Activated T-cell treated with anti-CD3 and anti-CD28 coated beads, Interleukin-2, amount 50 U/mL, for 4 hours (primary cell): ENCODE data around the gene FKBP5. TPM values are rescaled to one million over a fixed set of nuclear protein-coding genes. Genes with fewer than 3 reads are reported as not detected.
"Not testable (repeated sequence)": the region's sequence is repeated elsewhere in the genome, so short reads cannot be mapped to it uniquely, and the experiment has no call there.

Experiments used
- ATAC-seq, 2 donors: fragments of 200-7000 bp; cut with Tn5 transposase; one replicate each; pipeline ENCODE4 v1.10.0; 2021
- DNase-seq: peaks from one replicate; pipeline ENCODE4 v3.0.0-alpha.2; 2020
- H3K27me3 Mint-ChIP-seq: one replicate; pipeline ENCODE4 v1.8.0; 2021; ENCODE audit warnings: low read depth, mixed read lengths
- H3K36me3 Mint-ChIP-seq: one replicate; pipeline ENCODE4 v1.8.0; 2022; ENCODE audit warnings: mixed read lengths; ENCODE audit not compliant: insufficient read depth
- H3K4me1 Mint-ChIP-seq: one replicate; pipeline ENCODE4 v1.8.0; 2021; ENCODE audit warnings: low read depth, mixed read lengths
- H3K4me3 Mint-ChIP-seq: one replicate; pipeline ENCODE4 v1.8.0; 2021; ENCODE audit warnings: mild to moderate bottlenecking, moderate library complexity, mixed read lengths
- H3K9me3 Mint-ChIP-seq: one replicate; pipeline ENCODE4 v1.8.0; 2021; ENCODE audit warnings: mixed read lengths
- total RNA-seq, 3 donors: library from RNA; stranded (reverse); gene quantifications; one replicate each; pipeline ENCODE4 v1.2.1, GENCODE V29; 2021

Gene FKBP5
- total RNA-seq, 3 donors from 2014 or later = 46.5 to 62.3 (median 59.9) TPM

DNA sequence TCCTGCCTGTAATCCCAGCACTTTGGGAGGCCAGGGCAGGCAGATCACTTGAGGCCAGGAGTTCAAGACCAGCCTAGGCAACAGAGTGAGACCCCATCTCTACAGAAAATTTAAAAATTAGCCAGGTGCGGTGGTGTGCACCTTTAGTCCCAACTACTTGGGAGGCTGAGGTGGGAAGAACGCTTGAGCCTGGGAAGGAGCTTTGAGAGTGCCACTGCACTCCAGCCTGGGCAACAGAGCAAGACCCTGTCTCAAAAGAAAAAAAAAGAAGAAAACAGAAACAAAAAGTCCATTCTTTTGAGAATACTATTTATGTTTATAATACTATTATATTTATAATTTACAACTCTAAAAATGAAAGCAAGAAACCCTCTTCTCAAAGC is 15.4 kb downstream of the FKBP5 start:
- not testable (repeated sequence) for DNase-seq, H3K36me3 Mint-ChIP-seq, ATAC-seq, H3K27me3 Mint-ChIP-seq, H3K4me3 Mint-ChIP-seq, H3K9me3 Mint-ChIP-seq
- H3K4me1 Mint-ChIP-seq = peaks cover 80% of the 10 kb centered on the region

DNA sequence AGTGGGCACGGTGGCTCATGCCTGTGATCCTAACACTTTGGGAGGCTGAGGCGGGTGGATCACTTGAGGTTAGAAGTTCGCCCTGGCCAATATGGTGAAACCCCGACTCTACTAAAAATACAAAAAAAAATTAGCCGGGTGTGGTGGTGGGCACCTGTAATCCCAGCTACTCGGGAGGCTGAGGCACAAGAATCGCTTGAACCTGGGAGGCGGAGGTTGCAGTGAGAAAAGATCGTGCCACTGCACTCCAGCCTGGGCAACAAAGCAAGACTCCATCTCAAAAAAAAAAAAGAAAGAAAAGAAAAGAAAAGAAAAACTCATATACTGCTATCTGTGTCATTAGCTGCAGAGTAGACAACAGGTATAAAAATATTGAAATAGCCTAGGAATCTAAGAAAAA is 18.3 kb downstream of the FKBP5 start:
- not testable (repeated sequence) for H3K36me3 Mint-ChIP-seq, H3K27me3 Mint-ChIP-seq, H3K4me3 Mint-ChIP-seq, ATAC-seq, H3K9me3 Mint-ChIP-seq, DNase-seq
- peaks cover 66% of the 10 kb centered on the region for H3K4me1 Mint-ChIP-seq

GRCh38 chr6:35669451-35670045 is 19.2 kb downstream of the FKBP5 start:
- Mint-ChIP-seq H3K9me3 (no peaks in the 10 kb centered on the region), H3K27me3 (no peaks in the 10 kb centered on the region), H3K36me3 (no peaks in the 10 kb centered on the region), H3K4me3 (peak overlapping the region; percentile 70), H3K4me1 (peaks cover 57% of the 10 kb centered on the region)
- DNase-seq = no peak
- ATAC-seq = peak; percentile 54 to 62

- H3K4me1 Mint-ChIP-seq = peaks cover 51% of the 10 kb centered on the region
These were observed 19.8 kb downstream of the FKBP5 start for GRCh38 chr6:35668744-35669450.

DNA sequence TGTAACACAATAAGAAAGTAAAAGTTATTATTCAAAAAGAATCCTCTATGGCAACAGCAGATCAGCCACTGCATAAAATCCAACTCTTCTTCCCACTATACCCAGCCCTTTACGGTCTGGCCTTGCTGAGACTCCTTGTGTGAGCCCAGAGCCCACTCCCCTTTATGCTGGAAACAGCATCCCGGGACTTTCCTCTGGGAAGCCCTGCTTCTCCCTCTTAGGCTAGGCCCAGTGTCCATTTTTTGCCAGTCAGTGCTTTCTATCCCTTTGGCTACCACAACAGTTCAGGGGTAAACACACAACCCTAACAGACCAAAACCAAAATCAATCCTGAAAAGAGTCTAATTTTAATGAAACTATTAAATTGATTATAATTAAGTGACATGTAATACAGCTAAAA is 20.6 kb downstream of the FKBP5 start:
- peak overlapping the region; percentile 70 for H3K4me3 Mint-ChIP-seq
- peaks cover 45% of the 10 kb centered on the region for H3K4me1 Mint-ChIP-seq
- H3K36me3 Mint-ChIP-seq = no peaks in the 10 kb centered on the region
- no peak for ATAC-seq
- H3K9me3 Mint-ChIP-seq = no peaks in the 10 kb centered on the region
- no peaks in the 10 kb centered on the region for H3K27me3 Mint-ChIP-seq
- DNase-seq = no peak

More at GRCh38 chr6:35668744-35669450, 19.8 kb downstream of the FKBP5 start:
- Mint-ChIP-seq H3K36me3 (no peaks in the 10 kb centered on the region), H3K4me3 (peak overlapping the region; percentile 70), H3K9me3 (no peaks in the 10 kb centered on the region), H3K27me3 (no peaks in the 10 kb centered on the region)
- DNase-seq (no peak), ATAC-seq (no peak)

DNA sequence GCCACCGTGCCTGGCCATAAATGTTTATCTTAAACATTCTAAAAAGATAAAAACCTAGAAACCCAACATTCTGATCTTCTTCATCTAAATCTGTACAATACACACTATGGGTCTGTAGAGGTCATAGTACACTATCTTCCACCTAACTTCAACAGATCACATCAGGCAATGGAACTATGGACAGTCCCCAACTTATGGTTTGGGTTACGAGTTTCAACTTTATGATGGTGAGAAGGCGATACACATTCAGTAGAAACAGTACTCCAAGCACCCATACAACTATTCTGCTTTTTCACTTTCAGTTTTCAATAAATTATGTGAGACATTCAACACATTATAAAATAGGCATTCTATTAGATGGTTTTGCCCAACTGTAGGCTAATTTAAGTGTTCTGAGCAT is 23.1 kb downstream of the FKBP5 start:
- no peak overlapping the region for H3K4me3 Mint-ChIP-seq
- H3K27me3 Mint-ChIP-seq = no peaks in the 10 kb centered on the region
- ATAC-seq = peak; percentile 61 to 69
- DNase-seq = no peak
- no peaks in the 10 kb centered on the region for H3K9me3 Mint-ChIP-seq
- H3K36me3 Mint-ChIP-seq = no peaks in the 10 kb centered on the region
- H3K4me1 Mint-ChIP-seq = peaks cover 33% of the 10 kb centered on the region

DNA sequence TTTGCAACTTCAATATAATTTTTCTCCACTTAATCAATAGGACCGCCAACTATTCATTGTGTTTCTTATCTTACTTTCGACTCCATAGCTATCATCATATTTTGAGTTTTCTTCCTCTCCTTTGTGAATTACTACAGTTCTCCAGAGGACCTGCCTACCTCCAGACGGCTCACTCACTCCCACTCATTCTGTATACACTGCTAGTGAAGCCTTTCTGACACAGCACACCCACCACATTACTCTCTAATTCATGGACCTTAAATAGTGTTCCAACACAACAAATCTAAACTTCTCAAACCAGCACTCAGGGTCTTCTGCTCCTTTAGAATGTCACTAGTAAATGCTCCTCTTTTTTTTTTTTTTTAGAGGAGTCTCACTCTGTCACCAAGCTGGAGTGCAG is 23.8 kb downstream of the FKBP5 start:
- ATAC-seq (peak; percentile 36 to 46), DNase-seq (no peak)
- no peaks in the 10 kb centered on the region for H3K9me3 Mint-ChIP-seq
- no peaks in the 10 kb centered on the region for H3K27me3 Mint-ChIP-seq
- no peaks in the 10 kb centered on the region for H3K36me3 Mint-ChIP-seq
- H3K4me3 Mint-ChIP-seq = no peak overlapping the region
- peaks cover 29% of the 10 kb centered on the region for H3K4me1 Mint-ChIP-seq

DNA sequence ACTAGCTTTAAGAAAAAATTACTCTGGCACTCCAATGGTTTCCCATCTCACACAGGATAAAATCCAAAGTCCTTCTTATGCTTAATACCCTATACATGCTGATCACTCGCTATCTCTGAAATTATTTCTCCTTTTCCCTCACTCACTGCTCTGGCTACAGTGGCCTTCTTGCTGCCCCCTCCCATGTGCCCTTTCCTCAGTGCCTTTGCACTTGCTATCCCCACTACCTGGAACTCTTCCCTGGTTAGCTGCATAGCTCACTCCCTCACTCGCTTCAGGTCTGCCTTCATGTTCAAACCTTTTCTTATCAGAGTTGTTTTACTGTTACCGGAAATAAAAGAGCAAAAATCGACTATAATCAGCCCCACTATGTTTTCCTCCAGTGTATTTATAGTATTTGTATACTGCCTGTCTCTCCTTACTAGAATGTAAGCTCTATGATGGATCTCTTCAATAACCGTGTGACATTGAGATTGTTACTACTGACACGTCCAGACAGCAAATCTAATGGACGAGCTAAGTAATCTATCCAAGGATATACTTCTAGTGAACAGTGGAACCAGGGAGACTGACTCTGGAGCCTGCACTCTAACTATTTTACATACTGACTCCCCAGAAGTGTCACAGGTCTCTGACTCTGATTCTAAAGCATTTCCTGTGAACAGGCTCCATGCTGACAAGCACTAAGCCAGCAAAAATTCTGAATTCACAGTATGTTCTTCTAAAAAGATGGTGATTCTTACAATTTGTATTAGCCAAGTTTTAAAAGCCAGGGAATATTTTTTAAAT is 25.1 kb downstream of the FKBP5 start:
- Mint-ChIP-seq H3K4me1 (peaks cover 21% of the 10 kb centered on the region), H3K4me3 (no peak overlapping the region), H3K36me3 (no peaks in the 10 kb centered on the region), H3K27me3 (no peaks in the 10 kb centered on the region), H3K9me3 (no peaks in the 10 kb centered on the region)
- DNase-seq (no peak), ATAC-seq (peak; percentile 73 to 74)

DNA sequence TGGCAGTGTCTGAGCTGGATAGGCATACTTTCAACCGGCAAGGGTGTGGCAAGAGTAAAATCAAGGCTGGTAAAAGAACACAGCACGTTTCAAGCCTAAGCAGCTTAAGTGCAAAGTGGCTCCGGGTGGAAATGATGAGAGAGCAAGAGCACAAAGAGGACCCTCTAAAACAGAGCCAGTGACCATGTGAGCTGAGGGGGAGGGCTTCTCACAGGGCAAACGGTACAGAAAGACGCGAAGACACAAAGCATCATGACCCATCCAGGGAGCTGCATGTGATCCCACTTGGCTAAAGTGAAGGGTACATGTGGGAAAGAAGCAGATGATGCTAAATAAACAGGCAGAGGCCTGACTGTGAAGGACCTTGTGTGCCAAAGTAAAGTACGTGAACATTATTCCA is 25.7 kb downstream of the FKBP5 start:
- Mint-ChIP-seq H3K36me3 (no peaks in the 10 kb centered on the region), H3K9me3 (no peaks in the 10 kb centered on the region), H3K27me3 (no peaks in the 10 kb centered on the region), H3K4me1 (peaks cover 18% of the 10 kb centered on the region), H3K4me3 (no peak overlapping the region)
- DNase-seq = no peak
- ATAC-seq = no peak

DNA sequence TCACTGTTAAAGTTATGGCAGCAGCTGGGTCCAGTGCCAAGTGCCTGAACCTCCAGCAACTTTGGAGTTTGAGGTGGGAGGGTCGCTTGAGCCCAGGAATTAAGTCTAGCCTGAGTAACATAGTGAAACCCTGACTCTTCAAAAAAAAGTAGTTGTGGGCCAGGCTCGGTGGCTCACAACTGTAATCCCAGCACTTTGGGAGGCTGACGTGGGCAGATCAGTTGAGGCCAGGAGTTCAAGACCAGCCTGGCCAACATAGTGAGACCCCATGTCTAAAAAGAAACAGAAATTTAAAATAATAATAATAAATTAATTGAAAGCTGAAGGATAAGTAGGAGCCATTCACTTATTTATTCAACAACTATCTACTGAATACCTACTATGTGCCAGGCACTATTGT is 33.8 kb downstream of the FKBP5 start:
- H3K9me3 Mint-ChIP-seq = no peaks in the 10 kb centered on the region
- no peak overlapping the region for H3K4me3 Mint-ChIP-seq
- H3K27me3 Mint-ChIP-seq = no peaks in the 10 kb centered on the region
- H3K36me3 Mint-ChIP-seq = peaks cover 10% of the 10 kb centered on the region
- ATAC-seq (no peak), DNase-seq (no peak)
- peaks cover 32% of the 10 kb centered on the region for H3K4me1 Mint-ChIP-seq

DNA sequence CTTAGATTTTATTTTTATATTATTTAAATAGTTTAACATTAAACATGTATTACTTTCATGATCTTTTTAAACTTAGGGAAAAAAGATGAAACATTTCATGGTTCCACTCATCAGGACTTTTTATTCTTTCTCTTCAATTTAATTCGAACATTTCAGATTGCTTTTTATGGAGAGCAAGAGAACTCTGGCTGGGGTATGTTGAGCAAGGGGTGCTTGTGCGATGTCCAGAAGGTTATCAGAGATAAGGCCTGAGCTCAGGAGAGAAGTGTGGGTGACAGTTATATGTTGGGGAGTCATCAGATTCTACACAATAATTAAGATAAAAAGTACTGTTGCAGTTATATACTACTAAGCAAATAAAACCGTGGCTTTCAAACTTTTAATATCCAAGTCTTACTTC is 37.5 kb downstream of the FKBP5 start:
- Mint-ChIP-seq H3K9me3 (no peaks in the 10 kb centered on the region), H3K4me1 (peaks cover 45% of the 10 kb centered on the region), H3K27me3 (no peaks in the 10 kb centered on the region), H3K36me3 (peaks cover 7% of the 10 kb centered on the region), H3K4me3 (no peak overlapping the region)
- ATAC-seq (no peak), DNase-seq (no peak)

GRCh38 chr6:35650015-35650414 is 38.7 kb downstream of the FKBP5 start:
- Mint-ChIP-seq H3K4me1 (peaks cover 46% of the 10 kb centered on the region), H3K4me3 (no peak overlapping the region), H3K9me3 (no peaks in the 10 kb centered on the region), H3K36me3 (peaks cover 13% of the 10 kb centered on the region), H3K27me3 (no peaks in the 10 kb centered on the region)
- ATAC-seq = no peak
- no peak for DNase-seq

DNA sequence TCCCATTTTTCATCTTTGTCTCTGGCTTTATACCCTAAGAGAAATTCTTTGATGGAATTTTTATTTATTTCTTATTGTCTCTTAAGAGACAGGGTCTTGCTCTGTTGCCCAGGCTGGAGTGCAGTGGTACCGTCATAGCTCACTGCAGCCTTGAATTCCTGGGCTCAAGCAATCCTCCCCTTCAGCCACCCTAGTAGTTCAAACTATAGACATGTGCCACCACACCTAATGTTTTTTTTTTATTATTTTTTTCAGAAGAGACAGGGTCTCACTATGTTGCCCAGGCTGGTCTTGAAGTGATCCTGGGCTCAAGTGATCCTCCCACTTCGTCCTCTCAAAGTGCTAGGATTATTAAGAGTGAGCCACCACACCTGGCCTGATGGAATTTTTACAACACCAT is 40.5 kb downstream of the FKBP5 start:
- DNase-seq (no peak), ATAC-seq (no peak)
- Mint-ChIP-seq H3K36me3 (peaks cover 24% of the 10 kb centered on the region), H3K9me3 (no peaks in the 10 kb centered on the region), H3K4me1 (peaks cover 54% of the 10 kb centered on the region), H3K4me3 (no peak overlapping the region), H3K27me3 (no peaks in the 10 kb centered on the region)

DNA sequence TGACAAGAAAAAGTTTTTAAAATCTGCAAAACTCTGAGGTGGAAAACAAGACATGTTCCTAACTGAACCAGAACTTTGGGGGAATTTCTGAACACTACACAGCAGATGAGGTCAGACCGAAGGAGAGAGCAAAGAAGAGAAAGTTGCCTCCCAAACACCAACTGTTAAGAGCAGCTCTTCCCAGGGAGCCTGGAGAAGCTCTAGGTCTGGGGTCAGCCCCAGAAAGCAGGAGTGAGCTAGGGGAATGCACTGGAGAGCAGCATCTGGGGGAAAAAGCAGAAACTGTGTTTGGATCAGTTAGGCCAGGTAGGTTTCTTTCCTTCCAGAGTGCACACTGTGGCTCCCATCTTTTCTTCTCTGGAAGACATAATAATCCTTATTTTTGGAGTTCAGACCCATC is 41.3 kb downstream of the FKBP5 start:
- H3K4me3 Mint-ChIP-seq = no peak overlapping the region
- peaks cover 26% of the 10 kb centered on the region for H3K36me3 Mint-ChIP-seq
- H3K4me1 Mint-ChIP-seq = peaks cover 62% of the 10 kb centered on the region
- no peak for ATAC-seq
- H3K9me3 Mint-ChIP-seq = no peaks in the 10 kb centered on the region
- no peaks in the 10 kb centered on the region for H3K27me3 Mint-ChIP-seq
- no peak for DNase-seq

- H3K4me3 Mint-ChIP-seq = no peak overlapping the region
- no peaks in the 10 kb centered on the region for H3K9me3 Mint-ChIP-seq
- no peak for DNase-seq
- H3K36me3 Mint-ChIP-seq = peaks cover 33% of the 10 kb centered on the region
- no peaks in the 10 kb centered on the region for H3K27me3 Mint-ChIP-seq
- ATAC-seq = no peak
- H3K4me1 Mint-ChIP-seq = peaks cover 75% of the 10 kb centered on the region
These were observed 45.6 kb downstream of the FKBP5 start for GRCh38 chr6:35643162-35643535.
